COR-L47 (cell line): ENCODE data around the gene ITGA8.
"Not testable (repeated sequence)": the region's sequence is repeated elsewhere in the genome, so short reads cannot be mapped to it uniquely, and the experiment has no call there.

Experiments
- DNase-seq: peaks from one replicate; lab custom pipeline; 2025; lab: John Stamatoyannopoulos, UW

Gene ITGA8

DNA sequence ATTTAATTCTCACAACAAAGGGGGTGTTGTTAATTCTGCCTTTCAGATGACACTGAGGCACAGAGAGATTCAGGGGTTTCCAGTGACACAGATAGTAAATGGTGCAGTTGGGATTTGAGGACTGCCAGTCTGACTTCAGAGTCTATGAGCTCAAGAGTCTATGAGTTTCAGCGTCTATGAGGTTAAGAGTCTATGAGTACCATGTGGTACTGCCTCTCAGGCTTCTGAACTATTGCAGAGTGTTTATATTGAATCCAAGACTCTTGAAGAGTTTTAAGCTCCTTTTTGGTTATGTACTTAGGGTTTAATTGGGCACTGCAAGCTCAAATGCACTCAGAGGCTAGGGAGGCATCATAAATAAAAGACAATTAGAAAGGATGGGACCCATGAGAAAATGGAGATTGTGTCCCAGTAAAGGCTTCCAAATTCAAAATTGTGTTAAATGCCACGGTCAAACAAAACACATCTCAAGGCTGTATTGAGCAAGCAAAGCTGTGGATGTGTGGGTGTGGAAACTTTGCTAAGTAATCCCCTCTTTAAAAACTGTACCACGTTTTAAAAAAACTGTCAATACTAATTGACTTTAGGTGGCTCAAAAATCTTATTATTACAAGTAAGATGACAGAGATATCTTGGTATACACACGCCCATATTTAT lies 224.7 kb downstream of the ITGA8 start:
- DNase-seq: no peak

DNA sequence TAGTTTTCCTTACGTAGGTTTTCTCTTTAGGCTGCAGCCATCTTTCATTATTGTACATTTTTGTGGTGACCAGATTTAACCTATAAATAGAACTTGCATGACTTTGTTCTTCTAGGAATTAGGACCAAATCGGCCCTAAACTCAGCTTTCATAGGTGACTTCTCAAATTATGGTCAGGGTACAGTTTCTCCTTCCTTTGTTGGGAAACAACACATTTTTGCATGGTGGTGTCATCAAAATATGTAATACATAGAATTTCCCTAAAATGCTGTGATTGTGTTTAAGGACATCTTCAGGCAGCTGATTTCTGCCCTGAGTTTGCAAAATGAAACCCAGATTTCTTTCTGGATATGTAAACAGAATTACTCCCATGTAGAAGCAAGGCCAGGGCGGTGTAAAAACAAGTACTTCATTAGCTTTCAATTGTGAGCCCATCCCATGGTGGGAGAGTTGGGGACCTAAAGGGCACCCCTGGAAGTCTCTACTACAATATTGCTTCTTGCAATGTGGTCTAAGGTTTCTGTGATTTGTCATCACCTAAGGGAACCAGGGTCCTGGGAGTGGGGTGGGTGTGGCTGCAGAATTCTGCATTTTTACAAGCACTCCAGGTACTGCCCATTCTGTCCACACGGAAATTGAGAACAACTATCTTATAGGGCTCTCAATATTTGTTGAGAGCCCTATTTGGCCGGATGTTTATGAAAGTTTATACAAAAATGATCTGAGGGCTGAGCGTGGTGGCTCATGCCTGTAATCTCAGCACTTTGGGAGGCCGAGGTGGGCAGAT lies 227.7 kb downstream of the ITGA8 start:
- DNase-seq: no peak

DNA sequence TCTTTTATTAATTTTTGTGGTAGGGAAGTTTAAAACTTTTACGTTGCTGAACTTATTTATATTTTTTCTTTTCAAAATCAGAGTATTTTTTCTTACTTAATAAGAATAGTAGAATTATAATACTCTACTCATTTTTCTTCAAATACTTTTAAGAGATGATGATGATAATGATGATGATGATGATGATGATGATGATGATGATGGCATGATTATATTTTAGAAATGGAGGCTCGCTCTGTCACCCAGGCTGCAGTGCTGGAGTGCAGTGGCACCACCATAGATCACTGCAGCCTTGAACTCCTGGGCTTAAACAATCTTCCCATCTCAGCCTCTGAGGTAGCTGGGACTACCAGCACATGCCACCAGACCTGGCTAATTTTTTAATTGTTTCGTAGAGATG lies 230.3 kb downstream of the ITGA8 start:
- no peak for DNase-seq

DNA sequence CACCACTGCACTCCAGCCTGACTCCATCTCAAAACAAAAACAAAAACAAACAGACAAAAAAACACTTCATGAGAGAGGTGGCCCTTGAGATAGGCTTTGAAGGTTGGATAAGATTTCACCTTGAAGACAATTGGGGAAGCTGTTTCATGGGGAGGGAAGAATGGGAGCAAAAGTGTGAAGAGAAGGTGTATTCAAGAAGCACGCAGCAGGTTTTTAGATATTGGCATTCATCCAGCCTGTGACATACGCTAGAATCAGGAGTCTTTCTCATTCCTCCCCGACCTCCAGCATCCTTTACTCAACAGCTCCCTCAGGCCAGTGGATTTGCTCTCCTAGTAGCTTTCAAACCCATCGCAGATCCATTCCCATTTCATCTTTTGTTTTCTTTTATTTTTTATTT lies 232.3 kb downstream of the ITGA8 start:
- no peak for DNase-seq

DNA sequence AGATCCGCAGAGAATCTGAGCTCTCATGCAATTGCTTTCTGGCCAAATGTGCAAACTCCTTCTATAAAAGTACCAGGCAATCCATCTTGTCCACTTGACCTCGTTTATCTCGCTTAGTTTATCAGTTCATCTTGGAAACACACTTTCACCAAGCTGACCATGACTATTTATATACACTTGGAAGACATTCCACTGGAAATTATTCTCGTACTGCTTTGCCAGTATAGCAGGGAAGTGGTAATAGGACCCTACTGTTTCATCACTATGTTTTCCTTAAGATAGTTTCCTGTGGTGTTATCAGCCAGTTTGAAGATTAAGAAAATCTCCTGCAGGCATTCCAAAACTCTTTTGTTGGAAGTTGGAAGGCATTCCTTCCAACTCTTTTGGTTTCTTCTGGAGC lies 233.3 kb downstream of the ITGA8 start:
- no peak for DNase-seq

DNA sequence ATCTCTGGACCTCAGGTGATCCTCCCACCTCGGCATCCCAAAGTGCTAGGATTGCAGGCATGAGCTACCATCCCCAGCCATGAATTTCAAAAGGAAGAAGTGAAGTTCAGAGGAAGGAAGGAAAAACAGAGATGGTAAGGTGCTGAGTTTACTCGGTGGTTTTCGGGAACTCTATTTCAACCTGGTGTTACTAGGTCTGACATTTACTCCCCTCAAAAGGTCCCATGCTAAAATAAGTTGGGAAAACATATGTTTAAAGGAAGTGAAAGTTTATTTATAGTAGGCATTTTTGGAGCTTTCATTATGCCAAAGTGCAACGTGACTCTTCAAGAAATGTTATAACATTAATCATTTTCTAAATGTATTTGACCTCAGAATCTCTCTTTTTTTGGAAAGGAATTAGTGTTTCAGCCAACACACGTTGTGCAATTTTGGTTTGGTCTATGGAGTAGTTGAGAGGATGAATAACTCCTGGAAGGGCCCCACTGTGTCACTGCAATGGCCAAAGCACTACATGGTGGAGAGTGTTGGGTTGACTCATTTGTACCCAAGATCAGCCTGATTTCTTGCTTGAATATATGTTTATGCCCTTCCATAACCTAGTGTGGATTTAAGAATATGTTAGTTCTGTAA lies 233.9 kb downstream of the ITGA8 start:
- no peak for DNase-seq

DNA sequence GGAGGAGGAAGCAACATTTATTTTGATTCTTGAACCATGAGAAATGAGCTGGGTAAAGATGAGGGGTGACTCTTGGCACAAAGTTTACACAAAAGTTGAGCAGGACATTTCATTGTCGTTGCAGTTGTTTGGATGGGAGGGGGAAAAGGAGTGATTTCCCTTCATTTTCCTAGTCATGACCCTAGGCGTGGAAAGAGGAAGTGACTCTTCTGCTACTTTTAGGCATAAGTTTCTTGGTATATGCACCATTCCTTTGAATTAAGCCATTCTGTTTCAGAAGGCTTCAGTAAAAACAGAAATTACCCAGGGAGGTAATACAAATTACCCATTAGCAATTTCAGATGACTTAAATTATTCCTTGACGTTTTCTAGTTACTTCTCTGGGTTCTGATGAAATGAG lies 234.7 kb downstream of the ITGA8 start:
- no peak for DNase-seq

DNA sequence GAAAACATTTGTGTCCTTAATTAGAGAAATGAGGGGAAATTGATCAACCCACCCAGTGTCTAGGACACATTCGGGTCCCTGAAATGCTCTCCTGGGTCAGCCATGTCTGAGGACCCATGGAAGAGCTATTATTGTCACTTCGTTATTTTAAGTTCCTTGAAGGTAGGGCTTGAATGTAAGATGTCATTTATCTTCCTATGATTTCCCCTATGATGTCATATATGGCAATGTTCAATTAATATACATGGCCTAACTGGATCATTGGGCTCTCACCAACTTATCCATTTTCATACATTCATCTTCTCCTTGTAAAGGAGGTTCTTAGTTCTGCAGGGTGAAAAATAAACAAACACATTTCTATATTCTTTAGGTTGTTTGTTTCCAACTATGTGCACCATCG lies 235.6 kb downstream of the ITGA8 start:
- DNase-seq: no peak

DNA sequence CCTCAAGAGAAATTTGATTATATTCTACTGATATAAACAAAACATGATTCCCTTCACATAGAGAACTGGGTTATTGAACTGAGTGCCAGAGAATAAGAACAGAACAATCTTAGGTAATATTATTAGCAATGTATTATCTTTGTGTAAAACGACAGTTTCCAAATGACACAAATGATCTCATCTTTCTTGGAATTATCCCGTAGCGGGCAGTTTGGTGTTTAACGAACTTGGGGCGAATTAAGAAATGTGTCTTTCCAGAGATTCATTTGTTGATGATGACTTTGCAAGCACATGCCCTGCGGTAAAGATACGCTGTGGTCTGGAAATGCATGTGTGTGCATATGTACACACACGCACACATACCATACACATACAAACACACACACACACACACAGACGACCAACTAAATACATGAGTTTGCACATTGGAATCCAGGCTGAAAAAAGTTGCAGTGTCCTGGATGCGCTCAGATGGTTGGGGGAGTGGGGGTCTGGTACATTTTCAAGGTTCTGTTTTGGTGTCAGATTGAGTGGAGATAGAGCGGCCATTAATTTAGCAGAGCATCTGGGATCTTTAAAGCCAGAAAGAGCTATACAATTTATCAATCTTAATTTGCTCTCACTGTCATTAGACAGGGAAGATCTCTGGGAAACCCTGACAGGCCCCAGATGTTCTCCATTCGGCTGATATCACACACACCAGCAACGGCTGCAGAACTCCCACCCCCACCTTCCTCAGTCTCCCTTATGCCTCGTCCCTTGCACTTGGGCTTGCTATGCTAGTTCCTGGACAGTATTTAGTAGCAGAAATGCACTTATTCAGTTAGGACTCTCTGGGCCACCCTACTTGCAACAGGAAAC lies 236.3 kb downstream of the ITGA8 start:
- no peak for DNase-seq

DNA sequence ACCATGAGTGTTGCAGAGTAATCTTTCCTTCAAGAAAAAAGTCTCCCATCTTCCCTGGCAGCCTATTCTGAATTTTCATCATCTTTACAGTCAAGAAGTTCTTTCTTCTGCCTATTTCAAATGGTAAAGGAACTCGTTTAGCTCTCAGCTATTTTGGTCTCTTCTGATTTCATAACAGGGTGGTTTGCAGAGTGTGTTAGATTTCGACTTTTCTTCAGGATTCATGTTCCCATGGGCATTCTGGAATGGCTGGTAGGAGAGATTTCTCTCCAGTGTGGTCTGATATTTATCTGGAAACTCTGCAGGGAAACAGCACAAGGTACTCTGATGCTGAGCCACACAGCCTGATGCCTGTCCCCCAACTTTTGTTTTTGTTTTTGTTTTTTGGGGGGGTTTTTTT lies 237.6 kb downstream of the ITGA8 start:
- DNase-seq: no peak

DNA sequence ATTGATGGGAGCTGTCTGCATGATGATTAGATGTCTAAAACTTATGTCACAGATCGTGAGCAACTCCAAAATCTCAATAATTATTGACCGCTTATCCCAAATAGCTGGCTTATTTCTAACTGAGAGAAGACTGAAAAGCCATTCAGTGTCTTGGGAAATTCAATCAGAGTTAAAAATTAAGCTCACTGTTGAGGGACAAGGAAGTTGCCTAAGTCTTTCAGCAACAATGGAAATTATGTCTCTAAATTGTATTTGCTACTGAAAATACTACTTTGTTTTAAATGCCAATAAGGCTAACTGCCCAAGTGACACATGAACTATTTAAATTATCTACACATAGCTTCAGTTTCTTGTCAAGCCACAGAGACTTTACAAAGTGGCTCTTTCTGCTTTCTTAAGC lies 240.8 kb downstream of the ITGA8 start:
- no peak for DNase-seq

DNA sequence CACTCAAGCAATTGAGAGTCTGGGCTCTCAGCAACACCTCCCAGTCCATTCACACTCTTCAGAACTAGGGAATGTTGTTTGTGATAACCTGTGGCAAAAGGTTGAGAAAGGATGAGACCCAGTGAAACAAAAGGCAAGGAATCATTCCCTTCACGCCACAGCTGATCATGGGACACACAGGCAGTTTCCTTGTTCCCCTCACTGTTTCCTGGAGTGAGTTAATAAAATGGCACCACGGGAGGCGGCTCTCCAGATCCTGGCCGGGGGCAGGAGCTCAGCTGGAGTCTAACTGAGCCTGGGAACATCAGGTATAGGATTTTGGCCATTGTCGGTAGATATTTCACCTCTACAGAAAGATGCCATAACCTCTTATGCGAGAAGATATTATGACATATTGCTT lies 241.3 kb downstream of the ITGA8 start:
- DNase-seq: no peak

DNA sequence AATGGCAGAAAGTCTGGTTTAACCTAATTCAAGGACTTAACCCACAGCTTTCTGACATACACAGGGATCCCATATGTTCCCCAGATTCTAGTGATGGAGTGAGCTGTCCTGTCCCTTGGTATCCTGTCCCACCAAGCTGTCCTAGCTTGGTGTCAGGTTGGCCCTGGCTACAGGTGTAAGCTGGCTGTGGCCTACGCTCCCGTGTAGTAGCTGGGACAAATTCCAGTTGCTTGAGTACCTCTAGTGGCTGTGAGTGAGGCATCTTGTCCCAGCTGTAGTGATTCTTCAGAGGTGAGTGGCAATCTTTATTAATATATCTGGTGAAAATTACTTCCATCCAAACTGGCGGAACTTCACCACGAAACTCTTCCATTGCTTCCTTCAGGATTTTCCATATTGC lies 243.4 kb downstream of the ITGA8 start:
- DNase-seq: no peak

DNA sequence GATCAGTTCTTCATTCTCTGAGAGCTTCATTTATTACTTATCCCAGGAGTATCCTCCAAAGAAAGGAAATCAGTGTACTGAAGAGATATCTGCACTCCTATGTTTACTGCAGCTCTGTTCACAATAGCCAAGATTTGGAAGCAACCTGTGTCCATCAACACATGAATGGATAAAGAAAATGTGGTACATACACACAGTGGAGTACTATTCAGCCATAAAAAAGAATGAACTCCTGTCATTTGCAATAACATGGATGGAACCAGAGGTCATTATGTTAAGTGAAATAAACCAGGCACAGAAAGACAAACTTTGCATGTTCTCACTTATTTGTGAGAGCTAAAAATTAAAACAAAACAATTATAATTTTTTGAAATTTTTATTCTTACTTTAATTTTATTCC lies 244.3 kb downstream of the ITGA8 start:
- DNase-seq: not testable (repeated sequence)

DNA sequence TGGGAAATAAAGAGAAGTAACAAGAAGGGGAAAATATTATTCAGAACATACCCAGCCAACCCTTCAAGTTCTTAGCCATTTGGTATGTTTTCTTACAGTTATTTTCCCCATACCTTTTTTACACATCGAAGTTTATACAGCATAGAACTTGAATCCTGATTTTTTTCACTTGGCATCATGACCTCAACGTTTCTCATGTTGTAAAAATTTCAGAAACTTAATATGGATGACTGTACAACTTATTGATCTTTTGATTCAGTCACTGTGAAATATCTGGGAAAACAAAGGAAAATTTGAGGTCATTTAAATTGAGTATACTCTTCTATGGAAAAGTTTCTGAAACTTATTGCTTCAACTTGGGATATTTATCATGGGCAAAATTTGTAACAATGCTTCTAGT lies 245.1 kb downstream of the ITGA8 start:
- DNase-seq: no peak

DNA sequence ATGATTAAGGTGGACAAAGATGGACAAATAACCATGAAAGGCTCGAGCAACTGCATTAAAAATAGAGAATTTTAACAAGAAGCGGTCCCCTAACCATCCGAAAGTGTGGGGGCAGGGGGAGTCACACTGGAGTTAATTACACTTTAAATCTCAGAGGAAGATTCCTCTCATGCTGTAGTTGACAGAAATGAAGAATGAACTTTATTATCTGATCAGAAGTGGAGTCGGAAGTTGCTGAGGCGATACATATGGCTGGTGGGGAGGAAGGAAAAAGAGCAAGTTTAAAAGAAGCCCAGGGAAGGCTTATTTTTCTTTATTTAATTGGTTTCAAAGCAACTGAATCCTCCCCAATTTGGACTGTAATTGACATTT lies 246.3 kb downstream of the ITGA8 start:
- no peak for DNase-seq

DNA sequence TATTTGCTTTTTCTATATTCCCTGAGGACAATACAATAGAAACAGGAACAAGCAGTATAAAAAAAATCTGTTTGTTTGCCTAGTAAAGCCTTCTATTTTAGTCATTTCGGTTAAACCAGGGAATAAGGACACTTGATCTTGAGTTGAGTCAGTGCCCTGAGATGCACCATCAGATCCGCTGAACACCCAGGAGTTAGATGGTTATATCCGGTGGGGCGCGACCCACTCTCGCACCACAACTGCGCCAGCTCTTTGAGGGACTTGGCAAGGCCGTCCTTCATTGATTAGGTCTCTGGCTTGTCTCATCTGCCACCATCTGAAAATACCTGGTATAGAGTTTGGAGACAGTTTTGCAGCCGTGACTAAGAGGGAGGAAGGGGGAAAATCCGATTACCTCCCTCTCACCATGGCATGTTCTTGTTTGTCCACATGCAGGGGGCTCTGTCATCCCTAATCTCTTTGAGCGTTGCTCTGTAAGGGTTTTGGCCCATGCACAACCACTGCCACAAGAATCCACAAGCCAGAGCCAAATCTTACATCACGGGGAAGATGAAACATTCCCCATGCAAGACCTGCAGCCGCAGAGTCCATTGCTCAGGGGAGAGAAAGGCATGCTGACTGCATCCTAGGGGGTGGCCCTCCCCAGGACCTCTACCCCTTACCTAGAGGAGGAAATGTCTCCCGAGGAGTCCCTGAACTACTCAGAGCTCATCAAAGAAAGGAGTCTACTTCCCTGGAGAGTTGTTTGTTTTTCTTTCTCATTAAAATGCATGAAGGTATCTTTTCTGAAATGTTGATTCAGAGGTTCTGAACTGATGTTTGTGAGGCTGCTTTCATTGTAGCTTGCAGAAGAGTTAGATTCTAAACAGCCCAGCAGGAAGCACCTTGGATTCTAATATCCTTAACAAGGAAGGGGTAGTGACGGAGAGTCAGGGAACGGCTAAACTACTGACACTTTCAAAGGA lies 247.0 kb downstream of the ITGA8 start:
- no peak for DNase-seq

DNA sequence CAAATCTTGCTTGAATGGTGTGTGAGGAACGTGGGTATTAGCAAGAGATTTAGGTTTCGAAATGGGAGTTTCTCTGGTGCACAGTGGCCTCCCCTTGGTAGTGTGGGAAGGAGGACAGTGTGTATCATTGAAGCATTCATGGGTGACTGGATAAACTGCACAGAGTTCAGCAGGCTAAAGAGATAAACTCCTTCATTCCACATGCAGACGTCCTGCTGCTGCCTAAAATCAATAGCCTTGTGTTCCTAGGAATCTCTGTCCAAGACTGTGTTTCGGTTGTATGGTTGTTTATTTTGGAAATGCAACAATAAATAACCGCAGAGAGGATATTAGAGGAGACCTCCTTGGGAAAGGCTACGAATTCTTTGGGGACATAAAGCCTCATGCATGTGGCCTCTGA lies 247.7 kb downstream of the ITGA8 start:
- DNase-seq: no peak

DNA sequence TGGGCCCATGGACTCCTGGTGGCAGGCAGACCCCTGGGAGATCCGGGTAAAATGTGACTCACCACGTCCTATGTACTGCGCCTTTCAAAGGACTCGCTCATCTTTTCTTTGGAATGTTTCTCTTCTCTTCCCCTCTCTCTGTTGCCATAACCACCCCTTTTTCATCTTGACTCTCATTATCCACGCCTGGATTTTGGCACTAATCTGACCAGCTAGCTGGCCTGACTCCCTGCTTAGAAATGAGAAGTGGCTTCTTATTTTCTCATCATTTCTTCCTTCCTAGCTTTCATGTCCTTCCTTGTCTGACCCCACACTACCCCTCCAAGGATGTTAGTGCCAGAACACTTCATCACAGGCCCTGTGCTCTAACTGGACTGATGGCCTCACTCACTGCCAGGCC lies 250.6 kb downstream of the ITGA8 start:
- no peak for DNase-seq

DNA sequence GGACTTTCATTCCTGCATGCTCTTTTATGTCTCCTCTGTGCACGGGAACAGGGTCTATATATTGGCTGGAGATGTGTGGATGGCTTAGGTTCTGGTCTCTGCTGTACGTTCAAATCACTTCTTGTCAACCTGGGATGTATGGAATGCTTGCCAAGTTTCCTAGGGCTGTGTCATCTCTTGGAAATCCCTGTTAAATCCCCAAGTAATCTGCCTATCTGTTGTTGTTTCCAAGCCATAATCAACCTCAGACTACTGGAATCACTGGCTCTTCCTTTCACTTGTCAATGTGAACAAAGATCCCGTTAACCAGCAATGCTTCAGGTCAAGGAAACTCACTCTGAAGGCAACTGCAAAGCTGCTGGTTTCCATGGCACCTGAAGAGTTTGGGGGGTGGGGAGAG lies 255.3 kb downstream of the ITGA8 start:
- DNase-seq: no peak
